Stimulated activated naive CD8-positive, alpha-beta T cell treated with anti-CD3 and anti-CD28 coated beads, Interleukin-15, Interleukin-2, amounts not matched to agents 100 ng/mL and 50 ng/mL, for 24 hours (primary cell): ENCODE results near the gene CCDC185.

Experiments
- H3K27ac Mint-ChIP-seq: one replicate; pipeline ENCODE4 v1.8.0; 2021; ENCODE audit warnings: mild to moderate bottlenecking, mixed read lengths
- H3K27me3 Mint-ChIP-seq: one replicate; pipeline ENCODE4 v1.8.0; 2021; ENCODE audit warnings: mixed read lengths
- H3K36me3 Mint-ChIP-seq: one replicate; pipeline ENCODE4 v1.8.0; 2021; ENCODE audit warnings: low read depth, mixed read lengths
- H3K4me1 Mint-ChIP-seq: one replicate; pipeline ENCODE4 v1.8.0; 2021; ENCODE audit warnings: low read depth, mixed read lengths
- H3K4me3 Mint-ChIP-seq: one replicate; pipeline ENCODE4 v1.8.0; 2021; ENCODE audit warnings: mild to moderate bottlenecking, mixed read lengths
- H3K9me3 Mint-ChIP-seq: one replicate; pipeline ENCODE4 v1.8.0; 2021; ENCODE audit warnings: mixed read lengths

CCDC185 gene

GRCh38 chr1:223437151-223437550 is 43.9 kb downstream of the CCDC185 start:
- H3K9me3 Mint-ChIP-seq, result no peaks in the 10 kb centered on the region
- H3K27me3 Mint-ChIP-seq, result no peaks in the 10 kb centered on the region
- no peak overlapping the region for H3K27ac Mint-ChIP-seq
- no peaks in the 10 kb centered on the region for H3K36me3 Mint-ChIP-seq
- no peaks in the 10 kb centered on the region for H3K4me1 Mint-ChIP-seq
- H3K4me3 Mint-ChIP-seq, result no peak overlapping the region

DNA sequence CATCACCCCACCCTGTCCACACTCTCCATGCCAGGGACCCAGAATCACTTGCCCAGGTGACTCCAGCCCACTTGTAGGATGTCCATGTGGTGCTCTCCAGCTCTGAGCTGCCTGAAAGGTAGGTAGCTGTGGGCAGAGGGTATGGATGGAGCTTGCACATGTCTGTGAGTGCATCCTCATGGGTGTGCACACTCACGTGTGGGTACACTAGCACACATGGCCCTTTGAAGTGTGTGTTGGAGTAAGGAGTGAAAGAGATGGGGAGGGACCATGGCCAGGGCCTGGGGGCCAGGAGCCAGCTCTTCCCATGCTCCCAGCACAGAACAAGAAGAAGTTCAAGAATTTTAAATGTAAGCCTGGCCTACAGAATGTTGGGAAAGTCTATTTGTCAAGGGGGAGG is 50.2 kb downstream of the CCDC185 start:
- H3K4me1 Mint-ChIP-seq, result no peaks in the 10 kb centered on the region
- H3K9me3 Mint-ChIP-seq, result peaks cover 23% of the 10 kb centered on the region
- no peak overlapping the region for H3K4me3 Mint-ChIP-seq
- no peak overlapping the region for H3K27ac Mint-ChIP-seq
- H3K27me3 Mint-ChIP-seq, result peaks cover 10% of the 10 kb centered on the region
- H3K36me3 Mint-ChIP-seq, result no peaks in the 10 kb centered on the region

- no peaks in the 10 kb centered on the region for H3K4me1 Mint-ChIP-seq
- H3K27me3 Mint-ChIP-seq, result peaks cover 10% of the 10 kb centered on the region
- peaks cover 23% of the 10 kb centered on the region for H3K9me3 Mint-ChIP-seq
Measured at GRCh38 chr1:223444411-223444810, 51.2 kb downstream of the CCDC185 start.

More at GRCh38 chr1:223444411-223444810, 51.2 kb downstream of the CCDC185 start:
- Mint-ChIP-seq H3K27ac (no peak overlapping the region), H3K36me3 (no peaks in the 10 kb centered on the region), H3K4me3 (no peak overlapping the region)
